ENCODE results near the gene TNFSF8.

The TNFSF8 gene

GRCh38 chr9:114887963-114888362 lies 42.4 kb downstream of the TNFSF8 start:
- no peaks in the 10 kb centered on the region for H4K20me1 ChIP-seq (ENCODE audit: low read depth, low read length)
- no peak for TF ChIP-seq EZH2phosphoT487 (conservative IDR thresholded peaks at IDR 0.05; ENCODE audit: low read length)
- TF ChIP-seq, protein P1, sequence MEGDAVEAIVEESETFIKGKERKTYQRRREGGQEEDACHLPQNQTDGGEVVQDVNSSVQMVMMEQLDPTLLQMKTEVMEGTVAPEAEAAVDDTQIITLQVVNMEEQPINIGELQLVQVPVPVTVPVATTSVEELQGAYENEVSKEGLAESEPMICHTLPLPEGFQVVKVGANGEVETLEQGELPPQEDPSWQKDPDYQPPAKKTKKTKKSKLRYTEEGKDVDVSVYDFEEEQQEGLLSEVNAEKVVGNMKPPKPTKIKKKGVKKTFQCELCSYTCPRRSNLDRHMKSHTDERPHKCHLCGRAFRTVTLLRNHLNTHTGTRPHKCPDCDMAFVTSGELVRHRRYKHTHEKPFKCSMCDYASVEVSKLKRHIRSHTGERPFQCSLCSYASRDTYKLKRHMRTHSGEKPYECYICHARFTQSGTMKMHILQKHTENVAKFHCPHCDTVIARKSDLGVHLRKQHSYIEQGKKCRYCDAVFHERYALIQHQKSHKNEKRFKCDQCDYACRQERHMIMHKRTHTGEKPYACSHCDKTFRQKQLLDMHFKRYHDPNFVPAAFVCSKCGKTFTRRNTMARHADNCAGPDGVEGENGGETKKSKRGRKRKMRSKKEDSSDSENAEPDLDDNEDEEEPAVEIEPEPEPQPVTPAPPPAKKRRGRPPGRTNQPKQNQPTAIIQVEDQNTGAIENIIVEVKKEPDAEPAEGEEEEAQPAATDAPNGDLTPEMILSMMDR (IDR thresholded peaks at IDR 0.05; ENCODE audit: insufficient read depth, low read length, poor library complexity, severe bottlenecking): no peak
- H3K4me3 ChIP-seq (ENCODE audit: insufficient read depth, low read length, poor library complexity, severe bottlenecking): no peak overlapping the region
- no peak overlapping the region for H2AFZ ChIP-seq (ENCODE audit: low read depth, low read length, severe bottlenecking)
- no peak overlapping the region for H3K27ac ChIP-seq (ENCODE audit: low read depth, low read length)
- no peaks in the 10 kb centered on the region for H3K27me3 ChIP-seq (ENCODE audit: low read length)
- H3F3A ChIP-seq (ENCODE audit: insufficient read depth): peaks cover 1% of the 10 kb centered on the region
- no peak overlapping the region for H3K9ac ChIP-seq (ENCODE audit: low read length)
- H3K9me3 ChIP-seq (ENCODE audit: insufficient read depth, low read length): peaks cover 7% of the 10 kb centered on the region; the same call in 1 of the 2 replicates
- H3K36me3 ChIP-seq (ENCODE audit: low read length): no peaks in the 10 kb centered on the region
- H3K79me2 ChIP-seq (ENCODE audit: insufficient read depth, low read length): no peaks in the 10 kb centered on the region
- H3K4me2 ChIP-seq (ENCODE audit: low read depth, low read length, poor library complexity, severe bottlenecking): no peak overlapping the region
- no peaks in the 10 kb centered on the region for H3K9me2 ChIP-seq (replicated peaks; ENCODE audit: insufficient read depth, low read length)

- H2AFZ ChIP-seq (ENCODE audit: low read depth, low read length, severe bottlenecking): no peak overlapping the region
- peaks cover 7% of the 10 kb centered on the region; the same call in 1 of the 2 replicates for H3K9me3 ChIP-seq (ENCODE audit: insufficient read depth, low read length)
- H3K27ac ChIP-seq (ENCODE audit: low read depth, low read length): no peak overlapping the region
- no peaks in the 10 kb centered on the region for H3F3A ChIP-seq (ENCODE audit: insufficient read depth)
- H3K4me2 ChIP-seq (ENCODE audit: low read depth, low read length, poor library complexity, severe bottlenecking): no peak overlapping the region
- no peak for TF ChIP-seq EZH2phosphoT487 (conservative IDR thresholded peaks at IDR 0.05; ENCODE audit: low read length)
- TF ChIP-seq, protein P1 (IDR thresholded peaks at IDR 0.05; ENCODE audit: insufficient read depth, low read length, poor library complexity, severe bottlenecking): no peak
- H3K9me2 ChIP-seq (replicated peaks; ENCODE audit: insufficient read depth, low read length): no peaks in the 10 kb centered on the region
- no peaks in the 10 kb centered on the region for H3K79me2 ChIP-seq (ENCODE audit: insufficient read depth, low read length)
- H3K4me3 ChIP-seq (ENCODE audit: insufficient read depth, low read length, poor library complexity, severe bottlenecking): no peak overlapping the region
- H4K20me1 ChIP-seq (ENCODE audit: low read depth, low read length): no peaks in the 10 kb centered on the region
- H3K36me3 ChIP-seq (ENCODE audit: low read length): no peaks in the 10 kb centered on the region
- H3K27me3 ChIP-seq (ENCODE audit: low read length): no peaks in the 10 kb centered on the region
- H3K9ac ChIP-seq (ENCODE audit: low read length): no peak overlapping the region
Measured at GRCh38 chr9:114884787-114885452, 45.5 kb downstream of the TNFSF8 start.

GRCh38 chr9:114883709-114884108 lies 46.7 kb downstream of the TNFSF8 start:
- Histone ChIP-seq H2AFZ (ENCODE audit: low read depth, low read length, severe bottlenecking) (no peak overlapping the region), H3K4me2 (ENCODE audit: low read depth, low read length, poor library complexity, severe bottlenecking) (no peak overlapping the region), H3K27me3 (ENCODE audit: low read length) (no peaks in the 10 kb centered on the region), H3K9ac (ENCODE audit: low read length) (no peak overlapping the region), H3K79me2 (ENCODE audit: insufficient read depth, low read length) (no peaks in the 10 kb centered on the region), H3F3A (ENCODE audit: insufficient read depth) (no peaks in the 10 kb centered on the region), H3K4me3 (ENCODE audit: insufficient read depth, low read length, poor library complexity, severe bottlenecking) (no peak overlapping the region), H4K20me1 (ENCODE audit: low read depth, low read length) (no peaks in the 10 kb centered on the region), H3K9me3 (ENCODE audit: insufficient read depth, low read length) (peaks cover 7% of the 10 kb centered on the region; the same call in 1 of the 2 replicates), H3K9me2 (replicated peaks; ENCODE audit: insufficient read depth, low read length) (no peaks in the 10 kb centered on the region), H3K36me3 (ENCODE audit: low read length) (no peaks in the 10 kb centered on the region), H3K27ac (ENCODE audit: low read depth, low read length) (no peak overlapping the region)
- TF ChIP-seq EZH2phosphoT487 (conservative IDR thresholded peaks at IDR 0.05; ENCODE audit: low read length): no peak
- TF ChIP-seq, protein P1 (IDR thresholded peaks at IDR 0.05; ENCODE audit: insufficient read depth, low read length, poor library complexity, severe bottlenecking): no peak
